Central memory CD8-positive, alpha-beta T cell (primary cell): Measurements from ENCODE around the gene STON1.
"Not testable (repeated sequence)": the region's sequence is repeated elsewhere in the genome, so short reads cannot be mapped to it uniquely, and the experiment has no call there.

Experiments
- ATAC-seq: fragments of 150-1000 bp; cut with Tn5 transposase; replicated peaks from 2 replicates; pipeline ENCODE4 v1.10.0; 2022; ENCODE audit warnings: mild to moderate bottlenecking, moderate FRiP score, moderate number of reproducible peaks; ENCODE audit not compliant: poor library complexity, severe bottlenecking; ENCODE audit errors: extremely low read depth
- DNase-seq, 2 donors: peaks; one replicate each; pipeline ENCODE4 v3.0.0; 2021; ENCODE audit warnings: low spot score in 2 of 2
- H3K27ac Mint-ChIP-seq: one replicate; pipeline ENCODE4 v1.8.0; 2022; ENCODE audit warnings: low read depth, mild to moderate bottlenecking, moderate library complexity, mixed read lengths
- H3K27me3 Mint-ChIP-seq: one replicate; pipeline ENCODE4 v1.8.0; 2022; ENCODE audit warnings: mixed read lengths
- H3K36me3 Mint-ChIP-seq: one replicate; pipeline ENCODE4 v1.8.0; 2022; ENCODE audit warnings: mild to moderate bottlenecking, moderate library complexity, mixed read lengths; ENCODE audit not compliant: insufficient read depth
- H3K4me1 Mint-ChIP-seq: one replicate; pipeline ENCODE4 v1.8.0; 2022; ENCODE audit warnings: mixed read lengths
- H3K4me3 Mint-ChIP-seq: one replicate; pipeline ENCODE4 v1.8.0; 2022; ENCODE audit warnings: mild to moderate bottlenecking, moderate library complexity, mixed read lengths
- H3K9me3 Mint-ChIP-seq: one replicate; pipeline ENCODE4 v1.8.0; 2022; ENCODE audit warnings: mixed read lengths

Gene STON1

DNA sequence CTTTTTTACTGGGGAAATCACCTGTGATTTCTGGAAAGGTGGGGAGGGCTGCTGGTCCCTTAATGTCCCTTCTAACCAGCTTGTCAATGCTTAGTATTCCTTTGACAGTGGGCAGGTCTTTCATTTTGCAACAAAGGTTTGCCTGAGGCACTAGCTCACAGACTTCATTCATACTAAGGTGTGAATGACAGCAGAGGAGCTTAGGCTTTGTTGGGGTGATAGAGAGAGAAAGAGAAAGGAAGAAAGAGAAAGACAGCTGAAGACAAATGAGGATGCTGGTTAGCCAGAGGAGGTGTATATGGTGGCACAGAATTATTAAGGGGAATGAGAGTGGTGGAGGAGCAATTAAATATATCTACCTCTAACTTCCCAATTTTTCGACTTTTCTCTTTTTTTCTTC is 58.8 kb downstream of the STON1 start:
- DNase-seq (no peak), ATAC-seq (no peak)
- no peaks in the 10 kb centered on the region for H3K9me3 Mint-ChIP-seq
- H3K4me1 Mint-ChIP-seq, result no peaks in the 10 kb centered on the region
- peaks cover 1% of the 10 kb centered on the region for H3K36me3 Mint-ChIP-seq
- no peak overlapping the region for H3K27ac Mint-ChIP-seq
- H3K27me3 Mint-ChIP-seq, result no peaks in the 10 kb centered on the region
- H3K4me3 Mint-ChIP-seq, result no peak overlapping the region

DNA sequence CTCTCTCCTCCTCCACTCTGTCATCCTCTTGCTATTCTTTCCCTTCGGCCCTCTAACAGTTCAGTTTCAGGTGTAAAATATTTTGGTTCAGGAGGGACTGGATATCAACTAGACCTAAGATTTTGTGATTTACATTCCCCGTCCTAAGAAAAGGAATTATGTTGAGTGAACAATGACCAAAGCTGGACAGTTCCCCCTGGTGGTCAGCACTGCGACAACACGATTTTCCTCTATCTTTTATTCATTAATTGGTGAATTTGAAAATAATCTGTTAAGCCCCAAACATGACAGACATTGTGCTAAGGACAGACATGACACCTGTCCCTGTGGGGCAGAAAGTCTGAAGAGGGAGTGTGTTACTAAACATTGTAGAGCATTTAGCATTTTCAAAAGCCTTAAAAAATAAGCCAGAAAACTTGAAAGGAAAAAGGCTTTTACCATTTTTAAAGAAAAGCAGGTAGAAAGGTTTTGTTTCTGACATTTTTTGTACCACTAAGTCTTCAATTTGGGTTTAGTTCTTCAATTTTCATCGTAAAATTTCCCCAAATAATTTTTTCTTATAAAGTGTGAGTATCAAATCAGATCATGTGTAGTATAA is 59.3 kb downstream of the STON1 start:
- H3K4me1 Mint-ChIP-seq, result no peaks in the 10 kb centered on the region
- ATAC-seq (no peak), DNase-seq (no peak)
- H3K27ac Mint-ChIP-seq, result no peak overlapping the region
- H3K9me3 Mint-ChIP-seq, result no peaks in the 10 kb centered on the region
- H3K27me3 Mint-ChIP-seq, result no peaks in the 10 kb centered on the region
- peaks cover 1% of the 10 kb centered on the region for H3K36me3 Mint-ChIP-seq
- H3K4me3 Mint-ChIP-seq, result no peak overlapping the region

DNA sequence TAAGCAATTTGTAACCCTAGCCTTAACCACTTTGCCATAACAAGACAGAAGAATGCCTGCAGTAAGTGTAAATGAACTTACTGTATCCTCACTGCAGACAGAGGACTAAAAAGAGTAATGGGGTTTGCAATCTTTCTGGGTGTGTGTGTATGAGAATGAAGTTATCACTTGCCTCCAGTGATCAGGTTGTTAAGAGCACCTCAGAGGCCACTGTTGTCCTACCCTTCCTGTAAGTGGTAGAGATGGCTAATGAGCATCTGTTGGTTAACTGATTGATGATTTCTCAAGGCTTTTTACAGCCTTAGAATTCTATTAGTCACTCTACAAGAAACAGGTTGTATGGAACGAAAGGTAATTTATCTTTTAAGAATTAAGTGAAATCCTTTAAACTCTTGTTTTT is 60.1 kb downstream of the STON1 start:
- Mint-ChIP-seq H3K27ac (no peak overlapping the region), H3K4me1 (no peaks in the 10 kb centered on the region), H3K27me3 (peaks cover 6% of the 10 kb centered on the region), H3K4me3 (no peak overlapping the region), H3K9me3 (no peaks in the 10 kb centered on the region), H3K36me3 (peaks cover 1% of the 10 kb centered on the region)
- no peak for DNase-seq
- no peak for ATAC-seq

DNA sequence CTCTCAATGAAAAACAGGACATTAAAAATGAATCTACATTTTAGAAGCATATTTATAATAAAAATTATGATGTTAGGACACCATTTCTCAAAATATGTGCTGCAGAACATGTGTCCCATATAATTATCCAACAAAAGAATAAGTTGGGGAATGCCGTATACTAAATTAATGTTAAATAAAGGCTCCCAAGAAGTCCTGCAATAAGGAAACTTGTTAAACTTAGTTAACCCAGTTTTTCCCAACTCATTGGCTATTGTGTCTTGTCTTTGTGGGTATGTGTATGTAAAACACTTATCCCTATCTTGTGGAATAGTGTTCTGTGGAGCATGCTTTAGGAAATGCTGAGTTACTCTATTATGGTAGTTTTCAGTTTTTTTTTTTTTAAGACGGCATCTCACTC is 62.1 kb downstream of the STON1 start:
- no peaks in the 10 kb centered on the region for H3K9me3 Mint-ChIP-seq
- ATAC-seq, result no peak

DNA sequence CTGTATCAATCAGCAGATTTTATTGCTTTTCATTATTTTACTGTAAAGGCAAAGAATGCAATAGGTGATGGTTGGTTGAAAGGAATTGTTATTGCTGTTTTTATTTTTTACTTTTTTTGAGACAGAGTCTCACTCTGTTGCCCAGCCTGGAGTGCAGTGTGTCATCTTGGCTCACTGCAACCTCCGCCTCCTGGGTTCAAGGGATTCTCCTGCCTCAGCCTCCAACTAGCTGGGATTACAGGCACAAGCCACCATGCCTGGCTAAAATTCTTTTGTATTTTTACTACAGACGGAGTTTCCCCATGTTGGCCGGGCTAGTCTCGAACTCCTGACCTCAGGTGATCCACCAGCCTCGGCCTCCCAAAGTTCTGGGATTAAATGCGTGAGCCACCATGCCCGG is 66.8 kb downstream of the STON1 start:
- not testable (repeated sequence) for H3K4me3 Mint-ChIP-seq, ATAC-seq, H3K36me3 Mint-ChIP-seq, H3K9me3 Mint-ChIP-seq, DNase-seq, H3K27ac Mint-ChIP-seq, H3K4me1 Mint-ChIP-seq
- peaks cover 15% of the 10 kb centered on the region for H3K27me3 Mint-ChIP-seq

More for the DNA sequence above, 62.1 kb downstream of the STON1 start:
- Mint-ChIP-seq H3K27me3 (peaks cover 15% of the 10 kb centered on the region), H3K36me3 (no peaks in the 10 kb centered on the region), H3K4me1 (no peaks in the 10 kb centered on the region), H3K27ac (no peak overlapping the region), H3K4me3 (no peak overlapping the region)
- no peak for DNase-seq

DNA sequence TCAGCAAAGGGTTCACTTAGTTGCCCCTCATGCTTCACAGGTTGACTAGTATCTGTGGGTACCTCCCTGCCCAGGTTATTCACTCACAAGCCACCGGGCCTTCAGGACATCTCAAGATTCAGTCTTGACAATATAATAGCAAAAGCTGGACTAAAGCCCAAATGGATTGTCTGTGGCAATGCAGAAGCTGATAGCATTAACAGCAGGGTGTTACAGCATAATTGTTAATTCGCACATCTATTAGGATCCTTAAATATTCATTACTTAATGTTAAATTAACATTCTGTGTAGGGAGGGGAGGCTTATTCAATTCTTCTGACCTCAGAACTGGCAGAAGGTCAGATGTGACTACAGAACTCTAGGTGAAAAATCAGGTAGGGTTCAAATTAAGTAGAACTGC is 67.5 kb downstream of the STON1 start:
- Mint-ChIP-seq H3K27ac (no peak overlapping the region), H3K9me3 (no peaks in the 10 kb centered on the region)
- ATAC-seq, result no peak

DNA sequence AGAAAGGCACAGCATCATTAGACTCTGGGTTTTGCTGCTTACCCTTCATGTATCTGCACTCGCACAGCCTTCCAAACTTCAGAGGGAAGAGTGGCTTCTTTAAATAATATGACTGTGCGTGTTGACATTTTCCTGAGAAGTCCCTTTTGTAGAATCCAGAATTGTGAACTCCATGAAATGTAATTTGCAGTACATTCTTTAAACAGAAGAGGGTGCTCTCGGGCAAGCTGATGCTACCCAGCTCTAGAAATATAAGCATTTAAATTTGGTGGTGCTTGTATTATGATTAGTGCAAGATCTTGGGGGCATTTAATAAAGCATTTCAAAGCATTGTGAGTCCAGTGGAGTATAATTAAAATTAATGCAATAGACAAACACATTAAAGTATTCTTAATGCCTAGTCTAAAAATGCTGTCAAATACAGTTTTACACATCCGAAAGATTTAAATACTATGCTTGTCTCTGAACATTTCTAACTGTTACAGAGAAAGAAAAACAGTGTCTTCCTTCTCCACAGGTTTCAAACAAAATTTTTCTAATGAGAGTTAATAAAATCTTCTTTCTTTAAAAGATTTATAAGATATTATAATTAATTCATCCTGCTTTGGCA is 70.4 kb downstream of the STON1 start:
- no peaks in the 10 kb centered on the region for H3K4me1 Mint-ChIP-seq
- H3K4me3 Mint-ChIP-seq, result no peak overlapping the region
- no peak for ATAC-seq
- H3K27me3 Mint-ChIP-seq, result peaks cover 6% of the 10 kb centered on the region
- DNase-seq, result no peak
- H3K9me3 Mint-ChIP-seq, result no peaks in the 10 kb centered on the region
- no peak overlapping the region for H3K27ac Mint-ChIP-seq
- no peaks in the 10 kb centered on the region for H3K36me3 Mint-ChIP-seq

More for the DNA sequence above, 67.5 kb downstream of the STON1 start:
- H3K4me1 Mint-ChIP-seq, result no peaks in the 10 kb centered on the region
- no peak overlapping the region for H3K4me3 Mint-ChIP-seq
- H3K36me3 Mint-ChIP-seq, result no peaks in the 10 kb centered on the region
- peaks cover 15% of the 10 kb centered on the region for H3K27me3 Mint-ChIP-seq
- DNase-seq, result no peak

DNA sequence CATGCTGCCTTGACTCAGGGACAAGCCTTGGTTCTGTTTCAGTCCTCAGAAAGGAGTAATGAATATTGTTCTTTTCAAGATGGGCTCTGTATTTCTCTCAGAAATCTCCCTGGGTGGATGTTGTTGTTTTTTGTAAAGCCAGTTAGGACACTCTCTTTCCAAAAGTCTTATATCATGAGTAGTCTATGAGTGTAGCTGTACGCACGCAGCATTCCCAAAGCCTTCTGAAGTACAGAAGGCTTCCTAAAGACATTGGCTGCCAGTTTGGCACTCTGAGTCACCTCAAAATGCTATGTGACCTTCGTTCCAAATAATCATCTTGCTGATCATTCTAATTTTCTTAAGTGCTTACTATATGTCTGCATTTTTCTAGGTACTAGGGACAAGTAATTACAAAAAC is 71.0 kb downstream of the STON1 start:
- DNase-seq (no peak), ATAC-seq (no peak)
- Mint-ChIP-seq H3K4me1 (no peaks in the 10 kb centered on the region), H3K27ac (no peak overlapping the region), H3K4me3 (no peak overlapping the region), H3K9me3 (no peaks in the 10 kb centered on the region), H3K36me3 (no peaks in the 10 kb centered on the region), H3K27me3 (no peaks in the 10 kb centered on the region)

DNA sequence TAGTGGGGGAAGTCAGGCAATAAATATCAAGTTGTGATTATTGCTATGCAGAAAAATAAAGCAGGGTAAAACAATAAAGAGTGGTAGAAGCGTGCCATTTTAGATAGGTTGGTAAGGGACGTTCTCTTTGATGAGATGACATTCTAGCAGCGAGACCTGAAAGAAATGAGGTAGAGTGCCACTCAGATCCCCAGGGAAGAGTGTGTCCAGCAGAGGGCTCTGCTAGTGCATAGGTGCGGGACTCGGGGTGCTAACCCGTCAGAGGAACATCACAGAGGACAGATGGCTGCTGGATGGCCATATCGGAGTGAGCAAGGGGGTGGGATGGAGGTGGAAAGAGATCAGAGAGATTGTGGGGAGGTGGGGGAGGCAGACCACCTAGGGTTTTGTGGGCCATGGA is 71.4 kb downstream of the STON1 start:
- Mint-ChIP-seq H3K4me1 (no peaks in the 10 kb centered on the region), H3K9me3 (no peaks in the 10 kb centered on the region), H3K27me3 (no peaks in the 10 kb centered on the region), H3K4me3 (no peak overlapping the region), H3K36me3 (no peaks in the 10 kb centered on the region), H3K27ac (no peak overlapping the region)
- DNase-seq (no peak), ATAC-seq (no peak)

DNA sequence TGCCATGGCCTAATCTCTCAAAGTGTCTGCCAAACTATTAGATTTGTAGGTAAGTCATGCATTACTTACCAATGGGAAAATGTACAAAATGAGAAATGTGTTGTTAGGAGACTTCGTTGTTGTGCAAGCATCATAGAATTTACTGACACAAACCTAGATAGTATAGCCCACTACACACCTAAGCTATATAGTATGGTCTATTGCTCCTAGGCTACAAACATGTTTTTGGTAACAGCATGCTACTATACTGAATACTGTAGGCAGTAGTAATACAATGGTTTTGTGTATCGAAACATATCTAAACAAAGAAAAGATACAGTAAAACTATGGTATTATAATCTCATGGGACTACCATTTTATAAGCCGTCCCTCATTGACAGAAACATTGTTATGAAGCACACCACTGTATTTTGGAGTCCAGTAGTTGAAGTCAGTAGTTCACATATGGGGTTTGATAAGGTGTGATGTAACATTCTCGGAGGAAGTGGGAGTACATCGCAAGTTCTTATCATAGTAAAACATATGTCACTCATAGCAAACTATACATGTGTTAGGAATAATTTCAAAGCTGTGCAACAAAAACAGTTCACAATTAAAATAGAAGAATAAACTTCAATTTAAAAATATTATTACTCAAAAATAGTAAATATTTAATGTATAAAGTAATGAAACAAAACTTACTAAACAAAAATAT is 75.7 kb downstream of the STON1 start:
- Mint-ChIP-seq H3K27ac (no peak overlapping the region), H3K4me1 (no peaks in the 10 kb centered on the region), H3K36me3 (no peaks in the 10 kb centered on the region), H3K27me3 (peaks cover 18% of the 10 kb centered on the region), H3K9me3 (no peaks in the 10 kb centered on the region), H3K4me3 (no peak overlapping the region)
- ATAC-seq (no peak), DNase-seq (no peak)

DNA sequence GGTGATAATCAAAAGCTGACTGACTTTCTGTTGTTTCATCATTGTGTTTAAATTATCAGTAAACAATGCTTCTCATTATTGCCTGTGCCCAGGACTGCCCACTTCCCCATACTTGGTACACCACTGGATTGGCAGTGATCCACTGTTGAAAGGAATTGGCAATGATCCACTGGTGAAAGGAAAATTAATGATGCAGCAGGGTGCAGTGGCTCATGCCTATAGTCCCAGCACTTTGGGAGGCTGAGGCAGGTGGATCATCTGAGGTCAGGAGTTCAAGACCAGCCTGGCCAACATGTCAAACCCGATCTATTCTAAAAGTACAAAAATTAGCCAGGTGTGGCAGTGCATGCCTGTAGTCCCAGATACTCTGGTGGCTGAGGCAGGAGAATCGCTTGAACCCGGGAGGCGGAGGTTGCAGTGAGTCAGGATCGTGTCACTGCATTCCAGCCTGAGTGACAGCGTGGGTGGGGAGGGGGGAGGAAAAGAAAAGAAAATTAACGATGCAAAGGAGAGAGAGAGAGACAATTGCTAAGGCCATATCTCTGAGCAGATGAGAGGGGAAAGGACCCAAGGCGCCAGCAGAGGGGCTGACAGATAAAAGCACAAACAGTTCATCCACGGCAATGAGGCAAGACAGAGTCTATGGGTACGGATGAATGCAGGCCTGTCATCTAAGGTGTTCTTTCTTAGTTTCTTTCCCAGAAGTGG is 77.5 kb downstream of the STON1 start:
- Mint-ChIP-seq H3K36me3 (no peaks in the 10 kb centered on the region), H3K27me3 (peaks cover 26% of the 10 kb centered on the region), H3K4me3 (no peak overlapping the region), H3K27ac (no peak overlapping the region), H3K4me1 (no peaks in the 10 kb centered on the region), H3K9me3 (no peaks in the 10 kb centered on the region)
- DNase-seq, result no peak
- no peak for ATAC-seq

DNA sequence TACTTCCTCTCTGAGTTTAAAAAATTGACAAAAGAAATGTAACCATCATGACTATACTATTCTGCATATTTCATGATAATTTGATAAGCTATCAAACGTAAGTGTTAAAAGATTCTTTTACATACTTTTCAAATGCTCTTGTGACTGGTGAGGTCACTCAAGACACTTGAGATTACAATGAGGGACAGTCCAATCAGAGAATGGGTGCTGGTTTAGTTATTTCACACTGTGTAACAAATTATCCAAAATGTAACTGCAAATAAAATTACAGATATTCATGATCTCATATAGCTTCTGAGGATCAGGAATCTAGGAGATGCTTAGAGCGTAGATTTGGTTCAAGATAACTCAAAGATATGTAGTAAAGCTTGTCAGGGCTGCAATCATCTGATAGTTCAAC is 83.3 kb downstream of the STON1 start:
- Mint-ChIP-seq H3K36me3 (no peaks in the 10 kb centered on the region), H3K4me3 (no peak overlapping the region), H3K4me1 (no peaks in the 10 kb centered on the region)

DNA sequence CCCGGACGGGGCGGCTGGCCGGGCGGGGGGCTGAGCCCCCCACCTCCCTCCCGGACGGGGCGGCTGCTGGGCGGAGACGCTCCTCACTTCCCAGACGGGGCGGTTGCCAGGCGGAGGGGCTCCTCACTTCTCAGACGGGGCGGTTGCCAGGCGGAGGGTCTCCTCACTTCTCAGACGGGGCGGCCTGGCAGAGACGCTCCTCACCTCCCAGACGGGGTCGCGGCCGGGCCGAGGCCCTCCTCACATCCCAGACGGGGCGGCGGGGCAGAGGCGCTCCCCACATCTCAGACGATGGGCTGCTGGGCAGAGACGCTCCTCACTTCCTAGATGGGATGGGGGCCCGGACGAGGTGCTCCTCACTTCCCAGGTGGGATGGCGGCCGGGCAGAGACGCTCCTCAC is 84.6 kb downstream of the STON1 start:
- peaks cover 19% of the 10 kb centered on the region for H3K27me3 Mint-ChIP-seq
- not testable (repeated sequence) for H3K9me3 Mint-ChIP-seq, DNase-seq, H3K27ac Mint-ChIP-seq, H3K36me3 Mint-ChIP-seq, H3K4me3 Mint-ChIP-seq, H3K4me1 Mint-ChIP-seq, ATAC-seq

More for the DNA sequence above, 83.3 kb downstream of the STON1 start:
- H3K27ac Mint-ChIP-seq, result no peak overlapping the region
- no peaks in the 10 kb centered on the region for H3K9me3 Mint-ChIP-seq
- DNase-seq (no peak), ATAC-seq (no peak)
- peaks cover 26% of the 10 kb centered on the region for H3K27me3 Mint-ChIP-seq
